GM23338 (cell line): ENCODE measurements around the gene SLC12A6. TPM values are rescaled to one million over a fixed set of nuclear protein-coding genes. Genes with fewer than 3 reads are reported as not detected.

Source experiments
- ATAC-seq: fragments of 200-7000 bp; cut with Tn5 transposase; 3 replicates; pipeline ENCODE4 v1.9.1; 2020
- DNase-seq: peaks from one replicate; pipeline ENCODE4 v3.0.0-alpha.2; 2015; ENCODE audit warnings: low spot score
- H2AFZ ChIP-seq: fragments of 200-600 bp; sonication (generic); 2 replicates; pipeline ENCODE4 v1.8.0; 2016; ENCODE audit warnings: antibody characterized with exemption, mild to moderate bottlenecking, moderate library complexity
- H3F3A ChIP-seq: fragments of 200-600 bp; sonication (generic); replicated peaks from 2 replicates; pipeline ENCODE4 v1.8.0; 2017; ENCODE audit warnings: antibody characterized with exemption, mixed run types, low read depth
- H3K27ac ChIP-seq: fragments of 200-600 bp; sonication (generic); 2 replicates; pipeline ENCODE4 v1.6.1; 2016; ENCODE audit warnings: low read depth
- H3K27me3 ChIP-seq: fragments of 200-600 bp; sonication (generic); 2 replicates; pipeline ENCODE4 v1.8.0; 2016; ENCODE audit warnings: mild to moderate bottlenecking, mixed run types, moderate library complexity; ENCODE audit not compliant: insufficient read depth
- H3K36me3 ChIP-seq: fragments of 200-600 bp; sonication (generic); 2 replicates; pipeline ENCODE4 v1.8.0; 2016; ENCODE audit warnings: mild to moderate bottlenecking; ENCODE audit not compliant: insufficient read depth
- H3K4me1 ChIP-seq: fragments of 200-600 bp; sonication (generic); 2 replicates; pipeline ENCODE4 v1.8.0; 2016; ENCODE audit warnings: mild to moderate bottlenecking, moderate library complexity; ENCODE audit not compliant: insufficient read depth
- H3K4me2 ChIP-seq: fragments of 200-600 bp; sonication (generic); 2 replicates; pipeline ENCODE4 v1.7.1; 2017; ENCODE audit warnings: mixed run types
- H3K4me3 ChIP-seq: fragments of 200-600 bp; sonication (generic); 2 replicates; pipeline ENCODE4 v1.6.1; 2016; ENCODE audit warnings: mixed run types
- H3K79me2 ChIP-seq: fragments of 200-600 bp; sonication (generic); replicated peaks from 2 replicates; pipeline ENCODE4 v1.8.0; 2017; ENCODE audit warnings: mild to moderate bottlenecking; ENCODE audit not compliant: insufficient read depth
- H3K9me2 ChIP-seq: fragments of 200-600 bp; sonication (generic); 2 replicates; pipeline ENCODE4 v1.8.0; 2017; ENCODE audit not compliant: insufficient read depth
- H4K20me1 ChIP-seq: fragments of 200-600 bp; sonication (generic); replicated peaks from 2 replicates; pipeline ENCODE4 v1.8.0; 2017; ENCODE audit warnings: mild to moderate bottlenecking; ENCODE audit not compliant: insufficient read depth
- H3K27ac Mint-ChIP-seq: 2 replicates; pipeline ENCODE4 v1.8.0; 2020; ENCODE audit warnings: inconsistent platforms, mild to moderate bottlenecking, moderate library complexity, mixed read lengths
- H3K27me3 Mint-ChIP-seq: 3 replicates; pipeline ENCODE4 v1.8.0; 2022; ENCODE audit warnings: low read depth, mild to moderate bottlenecking, moderate library complexity, mixed read lengths, inconsistent platforms; ENCODE audit not compliant: insufficient read depth, poor library complexity
- H3K36me3 Mint-ChIP-seq: 3 replicates; pipeline ENCODE4 v1.8.0; 2021; ENCODE audit warnings: low read depth, mild to moderate bottlenecking, inconsistent platforms, moderate library complexity, mixed read lengths
- H3K4me1 Mint-ChIP-seq: 3 replicates; pipeline ENCODE4 v1.8.0; 2020; ENCODE audit warnings: mild to moderate bottlenecking, inconsistent platforms, mixed read lengths
- H3K4me3 Mint-ChIP-seq: 3 replicates; pipeline ENCODE4 v1.8.0; 2021; ENCODE audit warnings: moderate library complexity, mild to moderate bottlenecking, inconsistent platforms, mixed read lengths
- H3K9me3 Mint-ChIP-seq: 3 replicates; pipeline ENCODE4 v1.8.0; 2020; ENCODE audit warnings: moderate library complexity, mild to moderate bottlenecking, inconsistent platforms, mixed read lengths
- CTCF ChIP-seq, 2 experiments: fragments of 200-600 bp in 1 of 2; sonication (generic) in 1 of 2; conservative IDR thresholded peaks; 2 replicates each; pipeline versions ENCODE4 v1.5.1 to v1.6.1; 2016 to 2017; ENCODE audit warnings: antibody characterized with exemption in 2 of 2, low read depth in 2 of 2, mild to moderate bottlenecking in 2 of 2, moderate library complexity in 1 of 2
- EZH2 ChIP-seq: fragments of 200-600 bp; sonication (generic); IDR thresholded peaks from one replicate; pipeline ENCODE4 v1.8.0; 2017; ENCODE audit warnings: antibody characterized with exemption, mild to moderate bottlenecking, low read depth; ENCODE audit not compliant: unreplicated experiment
- EZH2phosphoT487 ChIP-seq: fragments of 200-600 bp; sonication (generic); IDR thresholded peaks from one replicate; pipeline ENCODE4 v1.8.1; 2018; ENCODE audit warnings: antibody characterized with exemption; ENCODE audit not compliant: unreplicated experiment
- JUNB ChIP-seq: IDR thresholded peaks from one replicate; pipeline ENCODE4 v1.6.1; 2016; ENCODE audit warnings: antibody characterized with exemption; ENCODE audit not compliant: unreplicated experiment
- NANOG ChIP-seq: IDR thresholded peaks from 2 replicates; pipeline ENCODE4 v1.6.1; 2016; ENCODE audit warnings: antibody characterized with exemption, borderline replicate concordance
- STAT1 ChIP-seq: IDR thresholded peaks from one replicate; pipeline ENCODE4 v1.6.1; 2016; ENCODE audit warnings: antibody characterized with exemption; ENCODE audit not compliant: unreplicated experiment
- ZNF114 ChIP-seq: fragments of 250-450 bp; sonication (Bioruptor Pico); IDR thresholded peaks from 2 replicates; pipeline ENCODE4 v1.5.0; 2020; ENCODE audit warnings: mild to moderate bottlenecking, moderate library complexity
- ZNF462 ChIP-seq: fragments of 250-450 bp; sonication (Bioruptor Pico); IDR thresholded peaks from 2 replicates; pipeline ENCODE4 v1.5.0; 2020; ENCODE audit warnings: mild to moderate bottlenecking, moderate library complexity
- polyA plus RNA-seq: library from polyadenylated mRNA; unstranded; fragments of >200 nt; fragmentation: Nextera tagmentation; extraction: Ambion mirVana; gene quantifications from 2 replicates; pipeline ENCODE4 v1.2.1, GENCODE V29; 2016
- total RNA-seq: library from RNA; depleted of rRNA; stranded (reverse); fragments of >200 nt; shearing (Covaris generic); gene quantifications from 2 replicates; pipeline ENCODE4 v1.2.3, GENCODE V29; 2014
- TF ChIP-seq, protein P1 (sequence below): IDR thresholded peaks from one replicate; pipeline ENCODE4 v1.6.1; 2018; ENCODE audit warnings: antibody characterized with exemption; ENCODE audit not compliant: unreplicated experiment

The SLC12A6 gene
- total and polyA plus RNA-seq, 2 experiments from 2014 or later, result 2.4 to 14.1 TPM

- TF ChIP-seq CTCF (conservative IDR thresholded peaks at IDR 0.05; ENCODE audit: low read depth in 2 of 2) (no peak), JUNB (no peak), EZH2 (no peak), ZNF114 (CRISPR knock-in tag) (no peak), EZH2phosphoT487 (no peak), NANOG (no peak), STAT1 (no peak)
- TF ChIP-seq, protein P1, sequence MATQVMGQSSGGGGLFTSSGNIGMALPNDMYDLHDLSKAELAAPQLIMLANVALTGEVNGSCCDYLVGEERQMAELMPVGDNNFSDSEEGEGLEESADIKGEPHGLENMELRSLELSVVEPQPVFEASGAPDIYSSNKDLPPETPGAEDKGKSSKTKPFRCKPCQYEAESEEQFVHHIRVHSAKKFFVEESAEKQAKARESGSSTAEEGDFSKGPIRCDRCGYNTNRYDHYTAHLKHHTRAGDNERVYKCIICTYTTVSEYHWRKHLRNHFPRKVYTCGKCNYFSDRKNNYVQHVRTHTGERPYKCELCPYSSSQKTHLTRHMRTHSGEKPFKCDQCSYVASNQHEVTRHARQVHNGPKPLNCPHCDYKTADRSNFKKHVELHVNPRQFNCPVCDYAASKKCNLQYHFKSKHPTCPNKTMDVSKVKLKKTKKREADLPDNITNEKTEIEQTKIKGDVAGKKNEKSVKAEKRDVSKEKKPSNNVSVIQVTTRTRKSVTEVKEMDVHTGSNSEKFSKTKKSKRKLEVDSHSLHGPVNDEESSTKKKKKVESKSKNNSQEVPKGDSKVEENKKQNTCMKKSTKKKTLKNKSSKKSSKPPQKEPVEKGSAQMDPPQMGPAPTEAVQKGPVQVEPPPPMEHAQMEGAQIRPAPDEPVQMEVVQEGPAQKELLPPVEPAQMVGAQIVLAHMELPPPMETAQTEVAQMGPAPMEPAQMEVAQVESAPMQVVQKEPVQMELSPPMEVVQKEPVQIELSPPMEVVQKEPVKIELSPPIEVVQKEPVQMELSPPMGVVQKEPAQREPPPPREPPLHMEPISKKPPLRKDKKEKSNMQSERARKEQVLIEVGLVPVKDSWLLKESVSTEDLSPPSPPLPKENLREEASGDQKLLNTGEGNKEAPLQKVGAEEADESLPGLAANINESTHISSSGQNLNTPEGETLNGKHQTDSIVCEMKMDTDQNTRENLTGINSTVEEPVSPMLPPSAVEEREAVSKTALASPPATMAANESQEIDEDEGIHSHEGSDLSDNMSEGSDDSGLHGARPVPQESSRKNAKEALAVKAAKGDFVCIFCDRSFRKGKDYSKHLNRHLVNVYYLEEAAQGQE, result no peak
Observed at GRCh38 chr15:34243226-34243625, 94.4 kb downstream of the SLC12A6 start (continued).

- DNase-seq, result no peak
- TF ChIP-seq JUNB (no peak), ZNF114 (CRISPR knock-in tag) (no peak), CTCF (conservative IDR thresholded peaks at IDR 0.05; ENCODE audit: low read depth in 2 of 2) (no peak), EZH2phosphoT487 (no peak), ZNF462 (no peak), STAT1 (no peak)
- Histone ChIP-seq H3K27me3 (no peaks in the 10 kb centered on the region), H4K20me1 (no peaks in the 10 kb centered on the region), H3K36me3 (no peaks in the 10 kb centered on the region), H2AFZ (no peak overlapping the region), H3K4me2 (no peak overlapping the region), H3F3A (no peaks in the 10 kb centered on the region), H3K4me1 (peaks cover 10% of the 10 kb centered on the region; the same call in 1 of the 2 replicates), H3K4me3 (no peak overlapping the region), H3K79me2 (no peaks in the 10 kb centered on the region), H3K9me2 (no peaks in the 10 kb centered on the region), H3K27ac (no peak overlapping the region)
- Mint-ChIP-seq H3K4me1 (peaks cover 15% of the 10 kb centered on the region; the same call in 2 of the 3 replicates), H3K27ac (no peak overlapping the region), H3K36me3 (no peaks in the 10 kb centered on the region), H3K4me3 (no peak overlapping the region), H3K9me3 (no peaks in the 10 kb centered on the region), H3K27me3 (peaks cover 3% of the 10 kb centered on the region)
- no peak for ATAC-seq
Observed at GRCh38 chr15:34242331-34242710, 95.3 kb downstream of the SLC12A6 start.
